OCI-LY7 (cell line): Measurements from ENCODE around the gene HRH3. TPM values are rescaled to one million over a fixed set of nuclear protein-coding genes. Genes with fewer than 3 reads are reported as not detected.

Source experiments
- BruUV-seq: library from RNA; stranded (reverse); fragments of 400-500 nt; replicated peaks from 2 replicates; lab custom pipeline; 2021; lab: Mats Ljungman, UMichigan
- CTCF ChIA-PET: fragments of 300-600 bp; sonication (Branson Sonifier 250); formaldehyde crosslinking; loops from one replicate; lab custom pipeline; 2022; ENCODE audit warnings: antibody characterized with exemption; ENCODE audit not compliant: unreplicated experiment; lab: Charles Lee
- POLR2A ChIA-PET: fragments of 300-600 bp; sonication (Branson Sonifier 250); formaldehyde crosslinking; loops from one replicate; lab custom pipeline; 2022; ENCODE audit warnings: antibody characterized with exemption; lab: Charles Lee
- DNase-seq: peaks from one replicate; pipeline ENCODE4 v3.0.0-alpha.2; 2015; ENCODE audit warnings: low spot score
- H2AFZ ChIP-seq: fragments of 200-600 bp; sonication (generic), shearing (Covaris generic); 2 replicates; pipeline ENCODE4 v1.6.1; 2014; ENCODE audit warnings: mild to moderate bottlenecking, antibody characterized with exemption, low read length, moderate library complexity
- H3K27ac ChIP-seq: fragments of 200-600 bp; sonication (generic); 2 replicates; pipeline ENCODE4 v1.5.1; 2014; ENCODE audit warnings: mixed run types, low read depth, mild to moderate bottlenecking, moderate library complexity, low read length, inconsistent platforms; ENCODE audit not compliant: poor library complexity, severe bottlenecking
- H3K36me3 ChIP-seq: fragments of 200-600 bp; sonication (generic); 2 replicates; pipeline ENCODE4 v1.6.1; 2014; ENCODE audit warnings: mild to moderate bottlenecking, antibody characterized with exemption, low read length, moderate library complexity, mixed read lengths; ENCODE audit not compliant: insufficient read depth
- H3K4me1 ChIP-seq: fragments of 200-600 bp; sonication (generic); 2 replicates; pipeline ENCODE4 v1.5.1; 2014; ENCODE audit warnings: mild to moderate bottlenecking, low read length; ENCODE audit not compliant: insufficient read depth, poor library complexity, severe bottlenecking
- H3K4me2 ChIP-seq: fragments of 200-600 bp; sonication (generic); 2 replicates; pipeline ENCODE4 v1.6.1; 2014; ENCODE audit warnings: mild to moderate bottlenecking, low read length
- H3K4me3 ChIP-seq: fragments of 200-600 bp; sonication (generic); 2 replicates; pipeline ENCODE4 v1.5.1; 2014; ENCODE audit warnings: mild to moderate bottlenecking, low read depth, low read length; ENCODE audit not compliant: poor library complexity, severe bottlenecking
- H3K79me2 ChIP-seq: fragments of 200-600 bp; sonication (generic); 2 replicates; pipeline ENCODE4 v1.6.1; 2016; ENCODE audit warnings: low read depth, mild to moderate bottlenecking, low read length, moderate library complexity, mixed read lengths; ENCODE audit not compliant: insufficient read depth
- H3K9me2 ChIP-seq: fragments of 200-600 bp; sonication (generic); 2 replicates; pipeline ENCODE4 v1.6.1; 2016; ENCODE audit warnings: mild to moderate bottlenecking, low read length, mixed read lengths; ENCODE audit not compliant: insufficient read depth
- H3K9me3 ChIP-seq: fragments of 200-600 bp; sonication (generic); 2 replicates; pipeline ENCODE4 v1.6.1; 2014; ENCODE audit warnings: mild to moderate bottlenecking, mixed run types, low read length, mixed read lengths
- H4K20me1 ChIP-seq: fragments of 200-600 bp; sonication (generic); 2 replicates; pipeline ENCODE4 v1.6.1; 2014; ENCODE audit warnings: mild to moderate bottlenecking, antibody characterized with exemption, low read length, moderate library complexity, mixed read lengths; ENCODE audit not compliant: insufficient read depth
- EZH2phosphoT487 ChIP-seq: fragments of 200-600 bp; sonication (generic); IDR thresholded peaks from 2 replicates; pipeline ENCODE4 v1.6.1; 2018; ENCODE audit warnings: low read depth, borderline replicate concordance, mild to moderate bottlenecking, mixed run types, antibody characterized with exemption, low read length, moderate library complexity, mixed read lengths
- intact Hi-C: fragments of 100-400 bp; cut with micrococcal nuclease; formaldehyde crosslinking; loops from one replicate; pipeline ENCODE4 v1.10.0; 2022; ENCODE audit not compliant: unreplicated experiment
- total RNA-seq, 2 experiments: library from RNA; depleted of rRNA in 1 of 2; stranded (reverse); fragments of >200 nt in 1 of 2; shearing (Covaris generic) in 1 of 2; gene quantifications; 2 replicates each; pipeline ENCODE4 v1.2.3, GENCODE V29; 2014 to 2022
- TF ChIP-seq, protein P1 (sequence below): fragments of 200-600 bp; sonication (generic); conservative IDR thresholded peaks from 2 replicates; pipeline ENCODE4 v1.5.1; 2014; ENCODE audit warnings: mild to moderate bottlenecking, antibody characterized with exemption, low read length, moderate library complexity, mixed read lengths

The HRH3 gene
- total RNA-seq, 2 experiments from 2014 or later: not detected

DNA sequence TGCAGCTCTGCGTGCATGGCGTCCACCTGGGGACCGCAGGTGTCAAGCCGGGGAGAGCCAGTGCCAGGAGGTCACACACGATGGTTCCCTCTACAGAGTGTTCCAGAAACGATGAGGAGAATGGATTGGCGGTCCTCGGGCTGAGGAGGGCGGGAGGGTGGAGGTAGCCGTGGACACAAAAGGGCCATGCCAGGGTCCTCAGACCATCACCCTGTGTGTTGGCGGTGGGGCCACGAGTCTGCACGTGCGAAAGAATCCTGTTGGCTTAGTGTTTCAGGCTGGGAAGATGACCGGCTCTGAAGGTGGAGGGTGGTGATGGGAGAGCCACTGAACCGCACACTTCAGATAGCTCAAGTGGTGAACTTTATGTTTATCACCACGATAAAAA, 13.7 kb downstream of the HRH3 start:
- DNase-seq: no peak
- TF ChIP-seq EZH2phosphoT487: no peak
- TF ChIP-seq, protein P1, sequence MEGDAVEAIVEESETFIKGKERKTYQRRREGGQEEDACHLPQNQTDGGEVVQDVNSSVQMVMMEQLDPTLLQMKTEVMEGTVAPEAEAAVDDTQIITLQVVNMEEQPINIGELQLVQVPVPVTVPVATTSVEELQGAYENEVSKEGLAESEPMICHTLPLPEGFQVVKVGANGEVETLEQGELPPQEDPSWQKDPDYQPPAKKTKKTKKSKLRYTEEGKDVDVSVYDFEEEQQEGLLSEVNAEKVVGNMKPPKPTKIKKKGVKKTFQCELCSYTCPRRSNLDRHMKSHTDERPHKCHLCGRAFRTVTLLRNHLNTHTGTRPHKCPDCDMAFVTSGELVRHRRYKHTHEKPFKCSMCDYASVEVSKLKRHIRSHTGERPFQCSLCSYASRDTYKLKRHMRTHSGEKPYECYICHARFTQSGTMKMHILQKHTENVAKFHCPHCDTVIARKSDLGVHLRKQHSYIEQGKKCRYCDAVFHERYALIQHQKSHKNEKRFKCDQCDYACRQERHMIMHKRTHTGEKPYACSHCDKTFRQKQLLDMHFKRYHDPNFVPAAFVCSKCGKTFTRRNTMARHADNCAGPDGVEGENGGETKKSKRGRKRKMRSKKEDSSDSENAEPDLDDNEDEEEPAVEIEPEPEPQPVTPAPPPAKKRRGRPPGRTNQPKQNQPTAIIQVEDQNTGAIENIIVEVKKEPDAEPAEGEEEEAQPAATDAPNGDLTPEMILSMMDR: no peak
- no peaks in the 10 kb centered on the region for H3K9me2 ChIP-seq
- CTCF ChIA-PET: no interaction called here
- H2AFZ ChIP-seq: no peak overlapping the region
- intact Hi-C loops: no loop called here
- no peak overlapping the region for H3K27ac ChIP-seq
- H4K20me1 ChIP-seq: no peaks in the 10 kb centered on the region; the same call in 1 of the 2 replicates
- H3K36me3 ChIP-seq: peaks cover 20% of the 10 kb centered on the region
- BruUV-seq: no TSS peak
- no peaks in the 10 kb centered on the region for H3K79me2 ChIP-seq
- H3K9me3 ChIP-seq: no peaks in the 10 kb centered on the region
- no peak overlapping the region for H3K4me3 ChIP-seq
- POLR2A ChIA-PET: no interaction called here
- H3K4me2 ChIP-seq: no peak overlapping the region
- peaks cover 14% of the 10 kb centered on the region for H3K4me1 ChIP-seq

DNA sequence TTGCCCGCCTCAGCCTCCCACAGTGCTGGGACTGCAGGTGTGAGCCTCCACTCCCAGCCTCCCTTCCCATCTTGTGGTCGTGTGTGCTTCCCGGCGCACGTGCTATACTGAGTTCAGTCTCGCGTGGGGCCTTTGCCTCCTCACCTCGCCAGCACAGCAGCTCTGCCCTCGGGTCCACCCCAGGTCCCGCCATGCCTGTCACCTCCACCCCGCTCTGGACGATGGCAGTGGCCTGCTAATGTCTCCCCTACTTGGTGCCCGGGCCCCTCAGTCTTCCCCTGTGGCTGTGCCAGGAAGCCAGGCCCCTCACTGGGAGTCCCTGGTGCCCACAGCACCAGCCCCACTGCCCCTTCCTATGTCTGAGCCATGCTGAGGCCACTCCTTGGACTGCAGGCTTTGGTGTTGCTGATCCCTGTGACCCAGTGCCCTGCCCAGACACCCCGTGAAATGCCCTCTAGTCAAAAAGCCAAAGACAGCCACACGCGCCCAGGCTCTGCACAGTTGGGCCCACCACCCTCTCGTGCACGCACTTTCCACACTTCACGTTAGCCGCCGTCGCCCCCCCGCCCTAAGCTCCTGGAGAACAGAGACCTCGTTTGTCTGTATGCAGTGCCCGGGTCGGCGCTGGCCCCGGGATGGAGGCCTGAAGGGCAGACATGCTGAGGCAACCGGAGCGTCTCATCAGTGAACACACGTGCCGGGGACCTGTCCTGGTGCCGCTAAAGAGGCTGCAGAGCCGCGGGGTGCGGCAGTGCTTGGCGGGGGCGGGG, 14.3 kb downstream of the HRH3 start:
- no TSS peak for BruUV-seq
- Histone ChIP-seq H3K79me2 (no peaks in the 10 kb centered on the region), H3K27ac (no peak overlapping the region), H3K36me3 (peaks cover 26% of the 10 kb centered on the region), H3K4me3 (no peak overlapping the region), H4K20me1 (no peaks in the 10 kb centered on the region; the same call in 1 of the 2 replicates), H2AFZ (no peak overlapping the region), H3K9me3 (no peaks in the 10 kb centered on the region), H3K4me2 (no peak overlapping the region), H3K4me1 (peaks cover 20% of the 10 kb centered on the region), H3K9me2 (no peaks in the 10 kb centered on the region)
- ChIA-PET POLR2A (no interaction called here), CTCF (no interaction called here)
- intact Hi-C loops: no loop called here
- TF ChIP-seq, protein P1: no peak
- TF ChIP-seq EZH2phosphoT487: no peak
- DNase-seq: no peak

DNA sequence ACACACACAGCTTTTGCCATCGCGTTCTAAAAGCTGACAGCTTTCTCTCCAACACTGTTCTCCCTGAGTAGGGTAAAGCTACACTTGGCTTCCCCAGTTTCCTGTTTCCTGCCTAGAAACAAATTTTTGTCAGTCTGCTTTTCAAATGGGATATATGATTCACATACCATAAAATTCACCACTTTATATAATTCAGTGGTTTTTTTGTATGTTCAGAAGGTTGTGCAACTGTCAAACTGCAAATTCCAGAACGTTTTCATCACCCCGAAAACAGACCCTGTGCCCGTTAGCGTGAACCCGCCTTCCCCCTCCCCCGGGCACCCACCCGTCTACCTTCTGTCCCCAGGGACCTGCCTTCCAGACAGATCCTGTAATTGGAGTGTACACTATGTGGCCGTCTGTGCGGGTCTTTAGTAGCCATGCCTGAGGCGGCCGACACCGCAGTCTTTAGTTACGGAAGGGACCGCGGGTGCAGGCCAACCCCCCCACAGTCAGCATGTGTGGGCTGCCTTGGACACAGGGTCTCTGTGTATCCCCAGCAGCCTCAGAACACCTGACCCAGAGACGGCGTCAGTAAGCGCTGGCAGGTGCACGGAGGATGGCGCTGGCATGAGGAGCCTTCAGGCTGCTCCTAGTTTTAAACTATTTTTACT, 16.6 kb downstream of the HRH3 start:
- no peaks in the 10 kb centered on the region for H3K9me3 ChIP-seq
- no peak overlapping the region for H3K27ac ChIP-seq
- H2AFZ ChIP-seq: no peak overlapping the region
- POLR2A ChIA-PET: no interaction called here
- intact Hi-C loops: no loop called here
- H3K4me1 ChIP-seq: peaks cover 23% of the 10 kb centered on the region
- BruUV-seq: no TSS peak
- H3K36me3 ChIP-seq: peaks cover 46% of the 10 kb centered on the region
- CTCF ChIA-PET: no interaction called here
- H4K20me1 ChIP-seq: no peaks in the 10 kb centered on the region
- no peaks in the 10 kb centered on the region for H3K9me2 ChIP-seq
- DNase-seq: no peak
- H3K4me2 ChIP-seq: no peak overlapping the region
- H3K79me2 ChIP-seq: no peaks in the 10 kb centered on the region
- no peak for TF ChIP-seq EZH2phosphoT487
- TF ChIP-seq, protein P1: no peak
- no peak overlapping the region for H3K4me3 ChIP-seq
